Neural progenitor cell (in vitro differentiated cells): Measurements from ENCODE around the gene ARVCF.

Experiments
- CTCF ChIP-seq: fragments of 200-600 bp; sonication (generic); IDR thresholded peaks from 2 replicates; pipeline ENCODE4 v1.5.1; 2017; ENCODE audit warnings: antibody characterized with exemption, mild to moderate bottlenecking
- EZH2 ChIP-seq: fragments of 200-600 bp; sonication (generic); IDR thresholded peaks from 2 replicates; pipeline ENCODE4 v1.6.1; 2017; ENCODE audit warnings: antibody characterized with exemption, mild to moderate bottlenecking, moderate library complexity

- no peak for TF ChIP-seq CTCF
- no peak for TF ChIP-seq EZH2
These were observed 13.3 kb downstream of the ARVCF start for GRCh38 chr22:20003304-20003703.
